ENCODE measurements around the gene VAV1.
A peak's percentile ranks its signal among the peaks of the same experiment; 100 is the strongest.

VAV1 gene

DNA sequence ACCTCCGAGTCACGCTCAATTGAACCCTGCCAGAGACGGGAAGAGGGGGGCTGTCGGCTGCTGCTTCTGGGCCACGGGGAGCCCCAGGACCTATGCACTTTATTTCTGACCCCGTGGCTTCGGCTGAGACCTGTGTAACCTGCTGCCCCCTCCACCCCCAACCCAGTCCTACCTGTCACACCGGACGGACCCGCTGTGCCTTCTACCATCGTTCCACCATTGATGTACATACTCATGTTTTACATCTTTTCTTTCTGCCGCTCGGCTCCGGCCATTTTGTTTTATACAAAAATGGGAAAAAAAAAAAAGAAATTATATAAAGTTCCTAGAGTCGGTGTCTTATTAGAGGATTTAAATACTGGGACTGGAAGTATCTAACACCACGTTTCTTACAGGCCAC is 21.3 kb upstream of the VAV1 start:
- Histone ChIP-seq H3K9ac (ENCODE audit: low read length) (no peak overlapping the region), H3K9me3 (ENCODE audit: low read length) (no peaks in the 10 kb centered on the region), H4K20me1 (ENCODE audit: insufficient read depth, low read length) (no peaks in the 10 kb centered on the region), H3K79me2 (ENCODE audit: insufficient read depth, low read length) (no peaks in the 10 kb centered on the region), H3K9me2 (ENCODE audit: low read depth, low read length) (no peaks in the 10 kb centered on the region), H3K36me3 (ENCODE audit: insufficient read depth, low read length) (peaks cover 72% of the 10 kb centered on the region), H3K27me3 (ENCODE audit: insufficient read depth, low read length) (no peaks in the 10 kb centered on the region), H3K27ac (ENCODE audit: low read depth, low read length, poor library complexity, severe bottlenecking) (no peak overlapping the region), H2AFZ (ENCODE audit: low read length) (no peak overlapping the region), H3K4me3 (ENCODE audit: low read depth, low read length, poor library complexity, severe bottlenecking) (no peak overlapping the region), H3K4me1 (ENCODE audit: insufficient read depth, low read length, severe bottlenecking) (peaks cover 9% of the 10 kb centered on the region), H3F3A (ENCODE audit: insufficient read depth, low read length) (no peaks in the 10 kb centered on the region), H3K4me2 (ENCODE audit: low read length) (no peak overlapping the region)
- TF ChIP-seq, protein P1, sequence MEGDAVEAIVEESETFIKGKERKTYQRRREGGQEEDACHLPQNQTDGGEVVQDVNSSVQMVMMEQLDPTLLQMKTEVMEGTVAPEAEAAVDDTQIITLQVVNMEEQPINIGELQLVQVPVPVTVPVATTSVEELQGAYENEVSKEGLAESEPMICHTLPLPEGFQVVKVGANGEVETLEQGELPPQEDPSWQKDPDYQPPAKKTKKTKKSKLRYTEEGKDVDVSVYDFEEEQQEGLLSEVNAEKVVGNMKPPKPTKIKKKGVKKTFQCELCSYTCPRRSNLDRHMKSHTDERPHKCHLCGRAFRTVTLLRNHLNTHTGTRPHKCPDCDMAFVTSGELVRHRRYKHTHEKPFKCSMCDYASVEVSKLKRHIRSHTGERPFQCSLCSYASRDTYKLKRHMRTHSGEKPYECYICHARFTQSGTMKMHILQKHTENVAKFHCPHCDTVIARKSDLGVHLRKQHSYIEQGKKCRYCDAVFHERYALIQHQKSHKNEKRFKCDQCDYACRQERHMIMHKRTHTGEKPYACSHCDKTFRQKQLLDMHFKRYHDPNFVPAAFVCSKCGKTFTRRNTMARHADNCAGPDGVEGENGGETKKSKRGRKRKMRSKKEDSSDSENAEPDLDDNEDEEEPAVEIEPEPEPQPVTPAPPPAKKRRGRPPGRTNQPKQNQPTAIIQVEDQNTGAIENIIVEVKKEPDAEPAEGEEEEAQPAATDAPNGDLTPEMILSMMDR (IDR thresholded peaks at IDR 0.05; ENCODE audit: low read length), result no peak
- no peak for TF ChIP-seq EZH2 (IDR thresholded peaks at IDR 0.05; ENCODE audit: borderline replicate concordance, low read length)

DNA sequence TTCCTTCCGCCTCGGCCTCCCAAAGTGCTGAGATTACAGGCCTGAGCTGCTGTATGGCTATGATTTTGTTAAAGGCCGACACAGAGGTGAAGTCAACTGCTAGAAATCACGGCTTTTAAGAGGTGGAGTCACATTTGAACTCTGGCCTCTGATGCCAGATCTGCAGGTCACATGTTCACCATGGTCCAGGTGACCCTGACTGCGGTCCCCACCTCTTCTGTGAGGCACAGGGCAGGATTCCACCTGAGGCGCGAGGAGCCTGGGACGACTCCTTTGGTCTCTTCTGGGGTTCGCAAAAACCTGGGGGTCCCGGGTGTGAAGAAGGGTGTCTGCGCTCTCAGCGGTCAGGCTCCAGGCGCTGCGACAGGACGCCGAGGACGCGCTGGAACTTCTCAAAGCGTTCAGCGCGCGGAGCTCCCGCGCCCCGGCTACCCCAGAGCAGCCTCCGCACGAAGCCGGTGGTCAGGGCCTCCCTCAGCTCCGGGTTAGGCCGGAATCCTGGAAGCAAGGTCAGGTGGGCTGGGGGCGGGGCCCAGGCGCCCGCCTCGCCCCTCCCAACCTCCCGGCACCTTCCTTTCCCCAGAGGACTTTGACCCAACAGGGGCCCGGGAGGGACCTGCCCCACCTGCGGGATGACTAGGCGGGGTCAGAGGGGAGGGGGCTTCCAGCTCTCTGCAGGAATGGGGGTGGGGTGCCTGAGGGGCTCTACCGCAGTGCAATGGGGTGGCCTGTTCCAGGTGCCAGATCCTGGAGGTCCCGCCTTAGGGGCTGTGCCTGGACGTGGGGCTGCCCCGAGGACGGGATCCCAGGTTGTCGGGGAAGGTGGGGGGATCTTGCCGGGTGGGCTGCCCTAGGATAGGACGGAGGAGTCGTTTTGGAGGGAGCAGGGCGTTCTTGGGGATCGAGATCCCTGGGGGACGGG is 20.0 kb upstream of the VAV1 start:
- peaks cover 9% of the 10 kb centered on the region for H3K4me1 ChIP-seq (ENCODE audit: insufficient read depth, low read length, severe bottlenecking)
- peak overlapping the region; percentile 57 for H3K27ac ChIP-seq (ENCODE audit: low read depth, low read length, poor library complexity, severe bottlenecking)
- no peaks in the 10 kb centered on the region for H3K9me3 ChIP-seq (ENCODE audit: low read length)
- no peak overlapping the region for H2AFZ ChIP-seq (ENCODE audit: low read length)
- no peaks in the 10 kb centered on the region for H3K9me2 ChIP-seq (ENCODE audit: low read depth, low read length)
- H3K4me3 ChIP-seq (ENCODE audit: low read depth, low read length, poor library complexity, severe bottlenecking), result peak overlapping the region; percentile 57
- H3K27me3 ChIP-seq (ENCODE audit: insufficient read depth, low read length), result no peaks in the 10 kb centered on the region
- TF ChIP-seq, protein P1 (IDR thresholded peaks at IDR 0.05; ENCODE audit: low read length), result no peak
- no peak for TF ChIP-seq EZH2 (IDR thresholded peaks at IDR 0.05; ENCODE audit: borderline replicate concordance, low read length)
- no peaks in the 10 kb centered on the region for H4K20me1 ChIP-seq (ENCODE audit: insufficient read depth, low read length)
- no peaks in the 10 kb centered on the region for H3K79me2 ChIP-seq (ENCODE audit: insufficient read depth, low read length)
- H3K9ac ChIP-seq (ENCODE audit: low read length), result peak overlapping the region; percentile 47
- peak overlapping the region; percentile 75 for H3K4me2 ChIP-seq (ENCODE audit: low read length)
- no peaks in the 10 kb centered on the region for H3F3A ChIP-seq (ENCODE audit: insufficient read depth, low read length)
- H3K36me3 ChIP-seq (ENCODE audit: insufficient read depth, low read length), result peaks cover 60% of the 10 kb centered on the region

DNA sequence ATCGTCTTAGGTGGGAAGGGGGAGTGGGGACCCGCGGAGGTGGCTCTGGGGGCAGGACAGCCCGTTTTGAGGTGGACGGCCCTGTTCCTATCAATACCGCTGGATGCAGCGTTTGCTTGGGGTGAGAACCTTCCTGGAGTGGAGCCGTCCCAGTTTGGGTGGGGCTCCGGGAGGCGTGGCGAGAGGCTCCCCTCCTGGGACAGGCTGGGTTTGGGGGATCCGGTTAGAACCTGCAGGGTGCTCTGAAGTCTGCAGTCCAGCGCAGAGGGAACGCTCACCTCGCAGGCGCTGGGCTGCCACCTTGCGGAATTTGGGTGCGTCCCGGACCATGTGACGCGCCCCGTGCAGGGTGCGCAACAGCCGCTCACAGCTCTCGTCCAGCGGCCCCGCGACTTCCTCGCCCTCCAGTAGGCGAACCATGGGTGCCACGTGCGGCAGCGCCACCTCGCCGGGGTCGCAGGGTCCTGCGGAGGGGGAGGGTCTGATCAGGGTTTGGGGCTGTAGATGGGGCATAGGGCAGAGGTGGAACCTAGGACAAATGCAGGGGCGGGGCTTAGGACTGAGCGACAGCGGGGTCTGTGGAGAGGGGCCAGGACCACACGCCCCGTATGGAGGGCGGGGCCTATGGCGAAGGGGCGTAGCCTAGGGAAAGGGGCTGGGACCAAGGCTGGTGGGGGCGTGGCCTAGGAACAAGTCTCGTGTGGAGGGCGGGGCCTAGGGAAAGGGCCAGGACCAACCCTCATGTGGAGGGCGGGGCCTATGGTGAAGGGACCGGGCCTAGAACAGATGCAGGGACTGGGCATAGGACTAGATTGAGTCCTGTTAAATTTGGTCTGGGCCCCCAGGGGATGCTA is 19.1 kb upstream of the VAV1 start:
- no peaks in the 10 kb centered on the region for H3K9me3 ChIP-seq (ENCODE audit: low read length)
- no peaks in the 10 kb centered on the region for H3F3A ChIP-seq (ENCODE audit: insufficient read depth, low read length)
- H3K4me2 ChIP-seq (ENCODE audit: low read length), result peak overlapping the region; percentile 75
- no peaks in the 10 kb centered on the region for H3K9me2 ChIP-seq (ENCODE audit: low read depth, low read length)
- TF ChIP-seq EZH2 (IDR thresholded peaks at IDR 0.05; ENCODE audit: borderline replicate concordance, low read length), result no peak
- TF ChIP-seq, protein P1 (IDR thresholded peaks at IDR 0.05; ENCODE audit: low read length), result peak; percentile 67
- H2AFZ ChIP-seq (ENCODE audit: low read length), result no peak overlapping the region
- H3K36me3 ChIP-seq (ENCODE audit: insufficient read depth, low read length), result peaks cover 51% of the 10 kb centered on the region
- H3K9ac ChIP-seq (ENCODE audit: low read length), result peak overlapping the region; percentile 47
- peak overlapping the region; percentile 57 for H3K27ac ChIP-seq (ENCODE audit: low read depth, low read length, poor library complexity, severe bottlenecking)
- H3K79me2 ChIP-seq (ENCODE audit: insufficient read depth, low read length), result no peaks in the 10 kb centered on the region
- H3K4me1 ChIP-seq (ENCODE audit: insufficient read depth, low read length, severe bottlenecking), result peaks cover 9% of the 10 kb centered on the region
- no peaks in the 10 kb centered on the region for H4K20me1 ChIP-seq (ENCODE audit: insufficient read depth, low read length)
- H3K4me3 ChIP-seq (ENCODE audit: low read depth, low read length, poor library complexity, severe bottlenecking), result peak overlapping the region; percentile 57
- H3K27me3 ChIP-seq (ENCODE audit: insufficient read depth, low read length), result no peaks in the 10 kb centered on the region
